GM19238 (cell line): ENCODE results near the gene EXOC6.
A peak's percentile ranks its signal among the peaks of the same experiment; 100 is the strongest.

Experiments
- DNase-seq: peaks from one replicate; pipeline ENCODE4 v3.0.0; 2011; ENCODE audit warnings: low spot score; ENCODE audit not compliant: insufficient read length

The EXOC6 gene, protein sequence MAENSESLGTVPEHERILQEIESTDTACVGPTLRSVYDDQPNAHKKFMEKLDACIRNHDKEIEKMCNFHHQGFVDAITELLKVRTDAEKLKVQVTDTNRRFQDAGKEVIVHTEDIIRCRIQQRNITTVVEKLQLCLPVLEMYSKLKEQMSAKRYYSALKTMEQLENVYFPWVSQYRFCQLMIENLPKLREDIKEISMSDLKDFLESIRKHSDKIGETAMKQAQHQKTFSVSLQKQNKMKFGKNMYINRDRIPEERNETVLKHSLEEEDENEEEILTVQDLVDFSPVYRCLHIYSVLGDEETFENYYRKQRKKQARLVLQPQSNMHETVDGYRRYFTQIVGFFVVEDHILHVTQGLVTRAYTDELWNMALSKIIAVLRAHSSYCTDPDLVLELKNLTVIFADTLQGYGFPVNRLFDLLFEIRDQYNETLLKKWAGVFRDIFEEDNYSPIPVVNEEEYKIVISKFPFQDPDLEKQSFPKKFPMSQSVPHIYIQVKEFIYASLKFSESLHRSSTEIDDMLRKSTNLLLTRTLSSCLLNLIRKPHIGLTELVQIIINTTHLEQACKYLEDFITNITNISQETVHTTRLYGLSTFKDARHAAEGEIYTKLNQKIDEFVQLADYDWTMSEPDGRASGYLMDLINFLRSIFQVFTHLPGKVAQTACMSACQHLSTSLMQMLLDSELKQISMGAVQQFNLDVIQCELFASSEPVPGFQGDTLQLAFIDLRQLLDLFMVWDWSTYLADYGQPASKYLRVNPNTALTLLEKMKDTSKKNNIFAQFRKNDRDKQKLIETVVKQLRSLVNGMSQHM

DNA sequence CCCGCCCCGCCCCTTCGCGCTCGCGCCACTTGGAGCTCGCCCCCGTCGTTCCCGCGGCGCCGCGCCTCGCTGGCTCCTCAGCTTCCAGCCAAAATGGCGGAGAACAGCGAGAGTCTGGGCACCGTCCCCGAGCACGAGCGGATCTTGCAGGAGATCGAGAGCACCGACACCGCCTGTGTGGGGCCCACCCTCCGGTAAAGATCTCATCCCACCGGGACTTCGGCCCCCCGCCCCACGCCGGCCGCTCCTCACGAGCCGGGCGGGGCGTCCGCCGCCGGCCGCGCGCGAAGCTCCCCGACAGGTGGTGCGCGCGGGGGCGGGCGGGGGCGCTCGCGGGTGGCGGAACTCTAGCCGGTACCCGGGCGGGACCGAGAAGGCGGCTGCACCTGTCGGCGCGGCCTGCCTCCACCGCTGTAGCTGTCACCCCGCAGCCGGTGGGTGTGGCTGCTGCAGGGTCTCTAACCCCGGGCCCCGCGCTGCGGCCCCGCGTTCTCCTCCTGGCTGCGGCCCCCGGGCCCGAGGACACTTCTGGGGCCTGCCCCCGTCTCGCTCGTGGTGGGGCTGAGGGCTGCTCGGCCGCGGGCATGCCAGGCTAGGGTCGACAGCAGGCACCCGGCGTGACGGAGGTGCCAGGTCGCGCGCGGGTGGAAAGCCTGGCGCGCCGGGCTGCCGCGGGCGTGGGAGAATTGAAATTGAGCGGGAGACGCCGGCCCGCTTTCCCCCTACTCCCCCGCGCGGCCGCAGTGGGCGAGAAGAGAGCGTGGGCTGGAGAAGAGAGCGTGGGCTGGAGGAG lies at the start of gene EXOC6:
TSS of gene EXOC6 (plus strand) at position 80 of the 793 bp plus-strand sequence. CDS start at position 94, 14 bp downstream.
- DNase-seq: peak; percentile 76

DNA sequence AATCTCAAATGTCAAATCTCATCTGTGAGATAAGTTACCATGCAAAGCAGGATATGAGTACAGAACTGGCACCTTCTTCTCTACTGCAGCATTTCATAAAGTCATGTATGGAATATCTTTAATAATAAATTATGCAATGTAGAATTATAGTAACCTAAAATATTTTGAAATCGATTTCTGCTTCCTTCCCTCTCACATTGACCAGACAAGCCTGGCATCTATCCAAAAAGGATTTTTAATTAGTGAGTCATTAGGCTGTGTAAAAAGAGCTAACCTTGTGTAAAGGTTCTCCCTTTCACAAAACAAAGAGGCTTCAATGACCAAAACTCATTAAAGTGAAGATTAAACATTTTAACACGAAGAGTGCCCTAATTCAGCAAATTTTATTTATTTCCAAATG lies 48.8 kb upstream of the EXOC6 start:
- DNase-seq: no peak

DNA sequence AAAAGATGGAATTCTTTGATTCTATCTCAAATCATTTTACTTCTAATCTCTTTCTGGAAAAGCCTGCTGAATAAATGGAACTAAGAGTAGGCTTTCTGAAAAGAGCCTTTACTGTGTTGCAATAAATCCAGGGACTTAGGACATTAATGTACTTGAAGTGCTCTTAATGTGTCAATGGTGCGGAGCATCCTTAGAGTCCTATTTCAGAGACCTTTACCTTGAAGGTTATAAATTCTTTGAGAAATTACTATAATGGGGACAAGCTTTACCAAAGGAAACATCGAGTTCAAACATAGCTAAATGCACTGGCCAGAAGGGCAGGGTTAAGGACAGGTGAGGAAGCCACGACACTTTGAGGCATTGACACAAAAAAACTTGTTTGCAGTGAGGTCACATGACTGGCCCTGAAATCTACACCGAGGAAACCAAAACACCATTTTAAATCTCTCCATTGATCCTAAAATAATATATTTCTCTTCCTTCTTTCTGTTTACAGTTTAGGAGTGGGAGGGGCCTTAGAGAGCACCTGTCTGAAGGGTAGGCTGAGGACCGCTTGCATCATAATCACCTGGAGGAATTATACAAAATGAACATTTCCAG lies 48.1 kb upstream of the EXOC6 start:
- DNase-seq: no peak

DNA sequence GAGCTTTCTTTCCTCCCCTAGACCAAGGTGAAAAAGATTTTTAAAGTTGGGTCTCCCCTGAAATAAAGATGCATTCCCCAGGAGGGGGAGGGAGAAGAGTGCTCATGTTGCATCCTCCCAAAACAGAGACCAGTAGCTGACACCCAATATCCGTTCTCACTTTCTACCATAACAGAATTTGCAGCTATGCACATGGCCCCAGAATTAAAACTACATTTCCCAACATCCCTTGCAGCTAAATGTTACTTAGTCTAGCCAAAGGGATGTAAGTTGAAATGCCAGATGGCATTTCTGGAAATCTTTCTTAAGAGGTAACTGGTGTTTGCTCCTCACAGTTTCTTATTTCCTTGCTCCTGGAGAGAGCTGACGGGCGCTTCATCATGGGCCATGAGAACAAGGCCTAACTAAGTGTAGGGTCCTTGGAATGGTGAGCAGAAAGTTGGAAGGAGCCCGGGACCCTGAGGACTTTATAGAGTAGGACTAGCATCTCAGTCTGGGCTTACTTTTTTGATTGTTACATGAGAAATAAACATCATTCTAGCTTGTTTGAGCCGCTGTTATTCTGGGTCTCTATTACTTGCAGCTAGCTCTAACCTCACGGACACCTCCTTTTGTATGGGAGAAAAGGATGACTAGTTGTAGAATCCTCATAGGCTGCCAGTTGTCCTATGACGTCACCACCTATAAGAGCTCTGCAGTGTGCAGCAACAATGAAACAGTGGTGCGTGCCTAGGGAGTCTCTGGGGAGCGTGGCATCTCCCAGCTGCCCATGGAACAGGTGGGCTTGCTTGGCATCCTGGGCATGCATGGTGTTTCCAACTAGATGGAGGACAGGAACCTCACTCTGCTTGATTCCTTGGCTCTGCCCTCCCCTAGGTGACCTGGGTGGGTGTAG lies 46.1 kb upstream of the EXOC6 start:
- DNase-seq: no peak

DNA sequence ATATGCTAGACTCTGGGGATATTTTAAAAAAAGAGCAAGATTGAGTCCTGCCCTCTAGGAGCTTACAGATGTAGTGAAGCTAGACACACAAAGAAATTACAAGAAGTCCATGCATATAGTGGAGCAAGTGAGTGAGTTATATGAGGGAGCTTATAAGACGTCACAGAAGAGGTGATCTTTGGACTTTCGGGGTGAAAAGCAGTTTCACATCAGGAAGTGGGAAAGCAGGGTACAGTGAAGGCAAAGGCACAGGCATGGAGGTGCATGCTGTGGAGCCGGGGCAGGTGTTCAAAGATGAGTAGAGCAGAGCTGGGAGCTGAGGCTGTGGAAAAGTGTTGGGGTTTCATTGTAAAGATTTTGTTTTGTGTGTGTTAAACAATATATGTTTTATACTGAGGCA lies 38.5 kb upstream of the EXOC6 start:
- DNase-seq: no peak

DNA sequence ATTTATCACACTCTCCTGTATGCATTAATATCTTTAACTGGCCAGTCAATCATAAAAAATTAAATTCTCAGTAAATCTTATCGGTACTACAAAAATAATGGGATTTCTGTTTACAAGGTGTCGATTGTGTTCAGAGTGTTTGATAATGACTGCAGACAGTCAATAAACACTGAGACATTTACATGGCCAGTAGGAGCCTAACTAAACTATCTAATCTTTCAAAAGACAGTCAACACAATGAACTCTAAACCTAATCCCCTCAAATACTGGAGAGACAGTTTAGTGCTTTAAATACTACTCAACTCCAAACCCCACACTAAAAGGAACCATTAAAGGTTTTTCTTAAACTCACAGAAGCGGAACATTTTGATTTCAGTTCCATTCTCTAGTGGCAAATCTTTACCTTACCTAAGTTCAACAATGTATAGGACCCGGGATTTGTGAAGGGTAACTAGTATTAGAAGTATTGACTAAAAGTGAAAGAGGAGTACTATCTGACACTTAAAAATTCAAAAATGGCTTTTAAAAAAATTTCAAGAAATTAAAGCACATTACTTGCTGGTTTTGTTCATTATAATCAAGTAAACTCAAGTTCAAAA lies 37.3 kb upstream of the EXOC6 start:
- no peak for DNase-seq

DNA sequence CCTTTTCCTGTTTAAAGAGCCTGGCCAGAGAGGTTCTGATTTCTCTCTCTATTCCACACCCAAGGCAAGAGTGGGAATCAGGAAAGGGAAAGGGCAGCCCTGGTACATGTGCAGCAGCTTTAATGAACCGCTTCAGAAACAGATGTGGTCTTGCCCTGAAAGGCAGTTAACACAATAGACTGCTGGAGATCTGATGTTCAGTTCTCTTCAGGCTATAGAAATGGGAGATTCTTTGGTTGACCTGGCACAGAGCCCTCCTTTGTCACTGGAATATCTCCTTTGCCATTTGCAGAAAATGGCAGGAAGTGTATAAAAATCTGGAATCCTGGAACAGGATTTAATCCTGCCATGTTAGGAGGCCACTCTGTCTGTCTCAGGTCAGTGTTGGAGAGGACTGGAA lies 36.3 kb upstream of the EXOC6 start:
- no peak for DNase-seq

DNA sequence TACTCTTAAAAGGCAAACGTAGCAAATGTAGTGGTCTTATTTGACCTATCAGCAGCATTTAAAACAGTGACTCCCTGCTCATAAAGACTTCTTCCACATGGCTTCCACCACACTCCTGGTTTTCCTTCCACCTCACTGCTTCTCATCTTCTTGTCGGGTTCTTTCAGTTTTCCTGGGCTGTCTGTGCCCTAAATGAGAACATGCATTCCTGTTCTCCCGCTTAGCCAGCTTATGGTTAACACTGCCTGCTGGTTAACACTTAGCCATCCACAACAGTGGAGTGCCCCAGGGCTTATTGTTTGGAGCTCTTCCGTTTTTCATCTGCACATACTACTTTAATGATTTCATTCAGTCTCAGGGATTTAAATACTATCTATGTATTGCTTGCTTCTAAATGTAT lies 34.3 kb upstream of the EXOC6 start:
- no peak for DNase-seq

DNA sequence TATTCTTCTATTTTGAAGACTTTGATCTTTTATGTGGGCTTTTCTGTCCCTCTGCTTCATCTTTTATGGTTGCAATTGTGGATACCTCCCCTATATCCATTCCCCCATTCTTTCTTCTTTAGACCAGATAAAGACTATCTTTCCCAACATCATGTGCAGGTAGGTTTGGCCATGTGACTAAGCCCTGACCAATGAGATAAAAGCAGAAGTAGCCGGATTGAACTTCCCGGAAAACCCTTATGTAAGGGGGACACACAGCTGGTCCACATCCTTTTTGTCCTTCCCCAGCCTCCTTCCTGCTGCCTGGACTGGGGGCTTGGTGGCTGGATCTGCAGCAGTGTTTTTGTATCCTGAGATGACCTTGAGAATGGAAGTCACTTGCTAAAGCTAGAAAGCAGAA lies 33.5 kb upstream of the EXOC6 start:
- DNase-seq: no peak

DNA sequence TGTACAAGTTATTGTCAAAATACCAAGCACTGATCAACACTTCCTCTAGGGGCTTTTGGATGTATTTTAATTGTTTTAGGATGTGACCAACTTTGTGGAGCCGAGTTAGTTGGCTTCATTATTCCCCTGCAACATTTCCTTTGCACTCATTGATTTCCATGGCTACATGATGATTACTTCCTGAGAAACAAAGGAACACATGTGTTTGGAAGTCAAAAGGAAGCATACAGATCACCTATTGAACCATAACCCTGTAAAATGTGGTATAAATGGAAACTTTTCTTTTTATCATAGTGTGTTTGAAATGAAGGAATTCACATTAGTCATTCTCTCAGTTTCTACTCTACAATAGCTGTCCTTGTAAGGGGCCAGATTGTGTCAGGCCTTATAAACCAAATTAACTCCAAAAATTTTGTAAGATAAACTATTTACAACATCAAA lies 32.2 kb upstream of the EXOC6 start:
- DNase-seq: no peak

DNA sequence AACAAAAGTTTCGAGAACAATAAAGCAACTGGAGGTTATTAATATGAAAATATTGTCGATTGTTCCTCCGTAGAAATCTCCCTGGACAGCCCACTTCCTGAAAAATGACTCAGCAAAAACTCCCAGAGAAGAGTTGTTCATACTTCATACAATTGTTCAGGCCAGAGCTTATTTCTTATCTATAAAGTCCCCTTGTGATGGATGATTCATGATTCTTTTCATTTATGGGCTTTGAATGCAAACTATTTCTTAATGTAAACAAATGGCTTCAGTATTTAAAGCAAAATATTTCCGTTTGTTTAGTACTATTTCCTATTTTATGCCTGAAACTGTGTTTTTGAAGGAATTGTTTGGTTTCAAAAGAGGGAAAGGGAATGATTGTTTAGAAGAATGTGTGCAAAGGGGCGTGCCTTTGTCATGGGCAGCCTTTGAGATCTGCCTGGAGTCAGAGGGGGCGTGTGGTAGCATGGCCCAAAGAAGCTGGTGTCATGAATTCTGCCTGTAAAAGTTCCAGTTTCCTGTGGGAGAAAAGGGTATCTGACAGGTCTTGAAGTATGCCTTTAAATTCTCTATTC lies 26.2 kb upstream of the EXOC6 start:
- no peak for DNase-seq

DNA sequence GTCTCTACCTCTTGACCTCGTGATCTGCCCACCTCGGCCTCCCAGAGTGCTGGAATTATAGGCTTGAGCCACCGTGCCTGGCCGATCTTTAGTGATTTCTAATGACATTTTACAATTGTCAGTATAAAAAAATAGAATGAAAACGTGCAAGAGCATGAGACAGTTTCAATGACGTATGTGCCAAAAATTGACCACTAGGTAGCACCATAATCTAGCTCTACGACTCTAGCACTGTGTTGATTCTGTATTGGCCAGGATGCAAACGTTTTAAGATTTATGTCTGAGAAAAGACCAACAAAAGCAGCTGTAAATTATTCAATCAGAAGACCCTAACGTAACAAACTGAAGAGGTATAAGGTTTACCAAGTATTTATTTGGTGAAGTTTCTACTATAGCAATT lies 25.4 kb upstream of the EXOC6 start:
- no peak for DNase-seq

DNA sequence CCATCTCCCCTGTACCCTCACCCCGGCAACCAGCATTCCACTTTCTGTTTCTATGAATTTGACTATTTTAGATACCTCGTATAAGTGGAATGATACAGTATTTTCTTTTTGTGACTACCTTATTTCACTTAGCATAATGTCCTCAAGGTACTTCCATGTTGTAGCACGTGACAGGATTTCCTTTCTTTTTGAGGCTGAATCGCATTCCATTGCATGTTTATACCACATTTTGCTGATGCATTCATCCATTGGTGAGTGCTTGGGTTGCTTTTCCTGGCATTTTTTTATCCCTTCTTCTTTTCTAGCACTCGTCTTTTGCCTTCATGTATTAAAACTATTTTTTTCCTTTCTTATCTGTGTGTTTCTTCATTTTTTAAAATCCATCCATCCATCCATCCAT lies 22.3 kb upstream of the EXOC6 start:
- DNase-seq: no peak

DNA sequence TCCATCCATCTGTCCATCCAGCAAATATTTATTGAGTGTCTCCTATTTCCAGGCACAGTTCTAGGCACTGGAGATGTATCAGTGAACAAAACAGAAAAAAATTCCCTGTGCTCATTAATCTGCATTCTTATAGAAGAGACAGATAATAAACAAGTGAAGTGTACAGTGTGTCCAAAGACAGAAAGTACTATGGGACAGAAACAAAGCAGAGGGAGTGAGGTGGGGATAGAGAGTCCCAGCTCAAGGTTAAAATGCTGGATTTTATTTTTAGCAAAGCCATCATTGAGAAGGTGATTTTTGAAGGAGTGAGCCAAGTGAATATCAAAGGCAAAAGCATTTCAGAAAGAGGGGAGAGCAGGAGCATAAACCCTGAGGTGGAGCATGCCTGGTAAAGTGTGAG lies 21.8 kb upstream of the EXOC6 start:
- DNase-seq: no peak

DNA sequence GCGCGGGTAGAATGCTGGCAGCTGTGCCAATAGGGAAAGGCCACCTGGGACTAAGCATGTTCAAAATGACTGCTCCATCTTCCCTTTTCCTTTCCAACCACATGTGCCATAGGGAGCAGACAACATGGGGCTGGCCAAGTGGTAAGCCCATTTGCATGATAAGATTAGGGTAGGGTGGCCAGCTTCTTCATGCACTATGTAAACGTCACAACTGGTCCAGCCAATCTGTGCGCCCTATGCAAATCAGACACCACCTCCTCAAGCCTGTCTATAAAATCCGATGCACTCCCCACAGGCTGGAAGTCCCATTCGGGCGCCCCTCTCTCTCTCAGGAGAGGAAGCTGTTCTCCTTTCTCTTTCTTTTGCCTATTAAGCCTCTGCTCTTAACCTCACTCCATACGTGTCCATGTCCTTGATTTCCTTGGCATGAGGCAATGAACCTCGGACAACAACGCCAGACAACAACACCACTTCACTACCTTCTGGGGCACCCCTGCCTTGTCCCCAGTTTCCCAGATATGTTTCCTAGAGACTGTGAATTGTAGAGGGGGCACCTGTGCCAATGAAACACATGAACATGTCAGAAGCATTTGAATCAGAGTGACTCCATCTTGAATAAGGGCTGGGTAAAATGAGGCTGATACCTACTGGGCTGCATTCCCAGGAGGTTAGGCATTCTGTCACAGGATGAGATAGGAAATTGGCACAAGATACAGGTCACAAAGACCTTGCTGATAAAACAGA lies 19.1 kb upstream of the EXOC6 start:
- DNase-seq: no peak

DNA sequence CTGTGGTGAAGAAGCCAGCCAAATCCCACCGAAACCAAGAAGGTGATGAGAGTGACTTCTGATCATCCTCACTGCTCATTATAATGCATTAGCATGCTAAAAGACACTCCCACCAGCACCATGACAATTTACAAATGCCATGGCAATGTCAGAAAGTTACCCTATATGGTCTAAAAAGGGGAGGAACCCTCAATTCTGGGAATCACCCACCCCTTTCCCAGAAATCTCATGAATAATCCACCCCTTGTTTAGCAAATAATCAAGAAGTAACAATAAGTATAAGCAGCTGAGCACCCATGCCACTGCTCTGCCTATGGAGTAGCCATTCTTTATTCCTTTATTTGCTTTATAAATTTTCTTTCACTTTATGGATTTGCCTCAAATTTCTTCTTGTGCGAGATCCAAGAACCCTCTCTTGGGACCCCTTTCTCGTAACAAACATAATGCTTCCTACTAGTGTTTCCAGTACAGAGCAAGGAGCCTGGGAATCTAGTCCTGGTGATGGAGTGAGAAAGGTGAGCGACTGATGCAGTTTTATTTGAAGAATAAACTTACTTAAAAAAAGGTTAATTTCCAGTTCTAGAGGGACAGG lies 18.4 kb upstream of the EXOC6 start:
- no peak for DNase-seq

DNA sequence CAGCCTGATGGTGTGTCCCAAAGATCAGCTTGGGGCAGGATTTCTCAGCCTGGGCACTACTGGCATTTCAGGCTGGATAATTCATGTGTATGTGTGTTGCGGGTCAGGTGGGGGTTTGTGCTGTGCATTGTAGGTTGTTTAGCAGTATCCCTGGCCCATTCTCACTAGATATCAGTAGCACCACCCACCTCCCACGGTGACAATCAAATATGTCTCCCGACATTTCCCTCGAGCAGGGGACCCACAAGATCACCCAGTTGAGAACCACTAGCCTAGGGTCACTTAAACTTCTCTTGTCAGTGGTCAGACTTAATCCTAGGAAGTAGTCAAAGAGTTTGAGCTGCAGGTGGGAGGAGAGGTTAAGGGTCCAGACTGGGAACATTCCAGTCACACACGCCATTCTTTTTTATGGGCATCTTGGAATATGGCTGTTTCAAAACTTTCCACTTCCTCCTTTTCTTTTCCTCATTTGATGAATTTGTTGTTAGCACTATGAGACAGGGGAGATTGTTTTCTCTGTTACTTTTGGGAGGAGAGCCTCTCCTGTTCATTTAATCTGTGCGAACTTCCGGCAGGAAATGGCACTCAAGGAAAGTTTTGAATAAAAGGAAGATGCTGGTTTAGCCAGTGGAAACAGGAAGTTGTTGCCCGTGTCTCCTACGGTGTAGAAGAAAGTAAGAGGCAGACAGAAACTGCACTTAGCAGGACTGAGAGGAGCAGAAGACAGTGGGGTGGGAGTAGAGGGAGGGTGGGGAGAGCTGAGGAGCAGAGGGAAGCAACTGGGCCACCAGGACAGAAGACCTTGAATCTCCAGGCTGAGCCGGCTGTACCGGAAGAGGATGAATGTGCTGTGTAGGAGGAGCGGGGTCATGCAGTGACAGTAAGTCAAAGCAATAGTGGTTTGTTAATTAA lies 17.6 kb upstream of the EXOC6 start:
- no peak for DNase-seq

DNA sequence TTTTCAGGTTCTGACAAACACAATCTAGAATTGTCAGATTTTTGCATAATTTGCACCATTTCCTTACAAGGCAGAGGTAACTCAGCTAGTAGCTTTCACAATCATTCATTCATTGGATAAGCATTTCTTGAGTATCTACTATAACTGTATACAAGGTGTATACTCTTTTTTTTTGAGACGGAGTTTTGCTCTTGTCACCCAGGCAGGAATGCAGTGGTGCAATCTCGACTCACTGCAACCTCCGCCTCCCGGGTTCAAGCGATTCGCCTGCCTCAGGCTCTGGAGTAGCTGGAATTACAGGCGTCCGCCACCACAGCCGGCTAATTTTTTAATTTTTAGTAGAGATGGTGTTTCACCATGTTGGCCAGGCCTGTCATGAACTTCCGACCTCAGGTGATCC lies 16.2 kb upstream of the EXOC6 start:
- DNase-seq: no peak
